HG03159 (cell line): ENCODE results near the gene ITGB2.
"Not testable (repeated sequence)": the region's sequence is repeated elsewhere in the genome, so short reads cannot be mapped to it uniquely, and the experiment has no call there.

Source experiments
- ATAC-seq: cut with Tn5 transposase; IDR thresholded peaks from one replicate; pipeline ENCODE4 v1.9.1; 2021; ENCODE audit warnings: mild to moderate bottlenecking, moderate library complexity; ENCODE audit not compliant: unreplicated experiment

Gene ITGB2

GRCh38 chr21:44927587-44928461 lies 7.1 kb upstream of the ITGB2 start:
- ATAC-seq: no peak

GRCh38 chr21:44927259-44927586 lies 6.5 kb upstream of the ITGB2 start:
- ATAC-seq: no peak

- ATAC-seq: no peak
Measured at GRCh38 chr21:44926331-44927101, 5.8 kb upstream of the ITGB2 start.

- no peak for ATAC-seq
Measured at GRCh38 chr21:44925378-44925755, 4.7 kb upstream of the ITGB2 start.

DNA sequence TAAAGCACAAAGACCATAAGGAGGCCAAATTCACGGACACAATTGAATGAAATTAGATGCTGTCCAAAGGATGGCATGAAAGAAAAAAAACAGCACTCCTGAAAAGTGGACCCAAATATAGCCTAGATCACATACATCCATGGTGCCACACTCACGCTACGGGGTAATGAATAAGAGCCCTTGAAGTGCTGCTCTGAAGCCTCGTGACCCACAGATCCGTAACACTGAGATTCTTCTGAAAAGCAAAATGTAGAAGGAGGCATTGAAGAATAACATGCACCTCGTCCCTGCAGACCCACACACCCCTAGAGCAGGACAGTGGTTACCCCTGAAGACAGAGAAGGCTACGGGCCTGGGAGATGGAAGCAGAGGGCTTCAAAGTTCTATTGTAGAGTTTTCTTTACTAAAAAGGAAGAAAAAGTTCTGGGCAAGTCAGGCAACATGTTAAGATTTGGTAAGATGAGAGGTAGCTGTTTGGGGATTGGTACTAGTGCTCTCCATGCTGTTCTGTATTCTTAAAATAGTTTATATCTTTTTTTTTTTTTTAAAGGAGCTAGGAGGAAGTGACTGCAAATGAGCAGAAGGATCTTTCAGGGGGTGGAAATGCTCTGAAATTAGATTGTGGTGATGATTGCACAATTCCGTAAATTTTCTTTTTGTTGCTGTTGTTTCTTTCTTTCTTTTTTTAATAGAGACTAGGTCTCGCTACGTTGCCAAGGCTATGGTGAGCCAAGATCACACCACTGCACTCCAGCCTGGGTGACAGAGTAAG lies 4.1 kb upstream of the ITGB2 start:
- no peak for ATAC-seq

GRCh38 chr21:44923480-44924084 lies 2.9 kb upstream of the ITGB2 start:
- no peak for ATAC-seq

DNA sequence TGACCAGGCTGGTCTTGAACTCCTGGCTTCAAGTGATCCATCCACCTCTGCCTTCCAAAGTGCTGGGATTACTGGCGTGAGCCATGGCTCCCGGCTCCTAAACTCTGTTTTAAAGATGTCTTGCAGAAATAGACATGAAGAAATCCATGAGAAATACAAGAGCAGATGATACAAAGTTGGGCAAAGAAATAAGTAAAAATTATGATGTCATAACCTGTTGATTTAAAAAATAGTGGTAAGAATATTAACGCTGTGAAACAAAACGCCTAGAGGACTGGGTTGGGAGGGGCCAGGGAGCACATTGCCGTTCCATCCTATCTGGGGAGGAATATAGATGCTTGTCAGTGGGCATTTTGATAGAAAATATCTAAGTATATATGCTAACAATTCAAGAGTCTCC lies 1.2 kb upstream of the ITGB2 start:
- ATAC-seq: no peak

GRCh38 chr21:44919913-44920693 lies 596 bp downstream of the ITGB2 start:
- peak; percentile 30 for ATAC-seq

DNA sequence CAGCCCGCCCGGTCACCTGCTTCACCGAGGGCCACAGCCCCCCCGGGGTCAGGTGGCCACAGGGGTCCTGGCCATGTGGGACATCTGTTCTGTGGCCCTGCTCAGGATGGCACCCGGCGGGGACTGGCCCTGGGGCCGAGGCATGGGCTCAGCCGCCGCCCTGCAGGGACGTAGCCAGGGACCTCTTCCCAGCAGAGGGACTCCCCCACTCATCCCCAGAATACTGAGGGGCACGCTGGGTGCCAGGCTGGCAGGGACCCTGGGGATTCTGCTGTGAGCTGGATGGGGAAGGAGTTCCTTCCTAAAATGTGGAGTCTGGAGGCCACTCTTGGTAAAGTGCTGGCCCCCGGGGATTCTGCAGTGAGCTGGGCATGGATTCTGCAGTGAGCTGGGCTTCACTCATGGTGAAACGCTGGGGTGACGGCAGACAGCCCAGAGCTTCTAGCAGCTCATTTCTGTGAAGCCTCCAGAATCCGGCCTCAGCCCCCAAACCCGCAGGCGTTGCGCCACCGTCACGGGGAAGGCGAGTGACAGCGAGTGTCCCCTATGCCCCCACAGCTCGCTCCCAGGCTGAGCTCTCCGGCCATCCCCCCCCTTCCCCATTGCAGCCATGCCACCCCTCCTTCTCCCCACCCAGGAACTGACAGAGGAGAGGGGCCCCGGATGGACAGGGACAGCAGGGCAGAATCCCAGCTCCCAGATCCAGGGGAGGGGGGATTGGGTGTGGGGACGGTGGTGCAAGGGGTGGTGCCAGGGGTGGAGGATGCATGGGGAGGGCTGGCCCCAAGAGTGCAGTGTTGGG lies 1.4 kb downstream of the ITGB2 start:
- ATAC-seq: no peak

DNA sequence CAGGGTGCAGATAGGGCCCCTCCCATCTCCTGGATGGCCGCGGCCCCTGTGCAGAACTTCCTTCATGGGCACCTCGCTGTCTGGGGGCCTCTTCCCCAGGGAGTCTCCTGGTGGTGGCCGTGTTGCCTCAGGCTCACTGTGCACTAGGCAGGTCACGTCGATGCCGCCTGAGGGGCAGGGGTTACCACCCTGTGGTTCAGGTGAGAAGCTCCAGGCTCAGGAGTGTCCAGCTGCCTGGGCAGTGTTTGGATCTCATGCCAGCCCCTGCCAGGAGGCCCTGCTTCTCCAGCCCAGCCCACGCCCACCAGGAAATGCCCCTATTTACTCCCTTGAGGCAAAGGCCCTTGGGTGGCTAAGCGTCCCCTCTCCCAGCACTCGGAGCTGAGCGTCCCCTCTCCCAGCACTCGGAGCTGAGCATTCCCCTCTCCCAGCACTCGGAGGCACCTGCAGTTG lies 2.1 kb downstream of the ITGB2 start:
- no peak for ATAC-seq

- no peak for ATAC-seq
Measured at GRCh38 chr21:44918107-44918470, 2.6 kb downstream of the ITGB2 start.

DNA sequence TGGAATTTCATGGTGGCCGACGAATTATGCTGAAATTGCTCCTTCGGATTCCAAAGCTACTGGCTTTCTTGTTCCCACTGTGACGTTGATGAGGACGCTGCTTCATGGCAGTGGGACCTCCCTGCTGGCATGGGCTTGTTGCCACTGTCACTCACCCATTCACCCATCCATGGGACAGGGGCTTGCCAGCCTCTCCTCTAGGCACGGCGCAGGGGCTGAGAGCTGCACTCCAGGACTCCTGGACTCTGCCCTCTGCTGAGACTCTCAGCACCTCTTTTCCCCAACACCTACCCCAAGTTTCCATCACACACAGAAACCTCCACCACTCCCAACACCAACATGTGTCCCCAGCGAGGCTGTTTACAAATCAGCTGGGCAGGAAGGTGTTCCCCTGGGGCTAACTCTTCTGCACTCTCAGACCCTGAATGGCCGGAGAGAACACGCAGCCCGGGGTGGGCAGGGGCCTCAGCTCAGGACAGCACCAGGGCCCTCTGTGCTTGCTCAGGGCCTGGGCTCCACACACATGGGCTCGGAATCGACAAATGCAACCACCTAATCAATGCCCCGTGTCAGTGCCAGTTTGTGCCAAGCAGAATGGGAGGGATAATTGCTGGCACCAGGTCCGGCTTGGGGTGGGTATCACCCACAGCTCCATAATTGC lies 3.1 kb downstream of the ITGB2 start:
- no peak for ATAC-seq

- ATAC-seq: no peak
Measured at GRCh38 chr21:44916965-44917364, 3.7 kb downstream of the ITGB2 start.

DNA sequence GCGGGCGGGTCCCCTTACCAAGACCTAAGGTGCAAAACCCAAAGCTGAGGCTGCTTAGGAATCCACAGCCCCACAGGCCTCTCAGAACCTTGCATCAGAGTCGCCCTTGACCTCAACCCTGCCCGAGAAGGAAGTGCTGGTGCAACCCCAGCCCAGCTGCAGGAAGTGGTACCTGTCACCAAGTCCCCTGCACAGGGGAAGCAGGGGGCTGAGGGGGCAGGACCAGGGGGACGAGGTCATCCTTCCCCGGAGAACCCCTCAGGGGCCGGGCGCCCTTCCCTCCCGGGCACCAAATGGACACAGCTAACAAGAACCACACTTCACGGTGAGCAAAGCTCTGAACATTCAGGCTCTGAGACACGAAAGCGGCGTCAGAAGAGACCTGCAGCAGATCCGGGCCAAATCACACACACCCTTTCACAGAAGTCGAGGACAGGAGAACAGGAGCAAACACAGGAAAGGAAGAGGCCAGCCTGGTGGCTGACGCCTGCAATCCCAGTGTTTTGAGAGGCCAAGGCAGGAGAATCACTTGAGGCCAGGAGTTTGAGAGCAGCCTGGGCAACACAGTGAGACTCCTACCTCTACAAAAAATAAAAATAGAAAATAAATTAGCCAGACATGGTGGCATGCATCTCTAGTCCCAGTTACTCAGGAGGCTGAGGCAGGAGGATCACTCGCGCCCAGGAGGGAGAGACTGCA lies 6.4 kb downstream of the ITGB2 start:
- no peak for ATAC-seq

DNA sequence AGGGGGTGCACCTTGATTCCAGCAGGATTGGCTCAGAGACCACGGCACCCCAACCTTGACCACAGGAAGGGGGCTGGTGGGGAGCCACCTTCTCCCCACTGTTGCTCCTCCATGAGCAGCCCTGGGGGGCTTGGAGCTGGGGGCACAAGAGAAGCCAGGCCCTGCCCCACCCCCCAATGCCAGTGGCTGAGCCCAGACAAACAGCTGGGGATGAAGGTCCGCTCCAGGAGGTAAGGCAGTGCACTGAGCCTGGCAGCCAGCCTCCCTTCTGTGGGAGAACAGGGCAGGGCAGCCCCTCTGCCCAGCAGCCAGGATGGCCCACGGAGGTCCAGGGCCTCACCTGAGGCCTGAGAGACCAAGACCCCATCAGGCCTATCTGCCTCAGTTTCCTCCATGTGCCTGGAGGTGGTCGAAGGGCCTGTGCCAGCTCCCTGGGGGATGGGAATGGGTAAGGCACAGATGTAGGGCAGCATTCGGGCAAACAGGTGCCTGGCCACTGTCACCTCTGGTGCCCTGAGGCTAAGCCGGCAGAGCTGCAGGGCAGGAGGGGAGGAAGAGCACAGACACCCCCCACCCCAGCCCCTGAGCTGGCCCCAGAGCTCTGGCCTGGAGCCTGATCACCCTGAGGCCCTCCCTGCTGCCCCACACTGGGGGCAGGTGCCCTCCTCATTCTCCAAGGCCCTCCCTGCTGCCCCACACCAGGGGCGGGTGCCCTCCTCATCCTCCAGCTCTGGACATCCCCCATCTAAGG lies 7.1 kb downstream of the ITGB2 start:
- no peak for ATAC-seq

- not testable (repeated sequence) for ATAC-seq
Measured at GRCh38 chr21:44912506-44913412, 7.9 kb downstream of the ITGB2 start.

DNA sequence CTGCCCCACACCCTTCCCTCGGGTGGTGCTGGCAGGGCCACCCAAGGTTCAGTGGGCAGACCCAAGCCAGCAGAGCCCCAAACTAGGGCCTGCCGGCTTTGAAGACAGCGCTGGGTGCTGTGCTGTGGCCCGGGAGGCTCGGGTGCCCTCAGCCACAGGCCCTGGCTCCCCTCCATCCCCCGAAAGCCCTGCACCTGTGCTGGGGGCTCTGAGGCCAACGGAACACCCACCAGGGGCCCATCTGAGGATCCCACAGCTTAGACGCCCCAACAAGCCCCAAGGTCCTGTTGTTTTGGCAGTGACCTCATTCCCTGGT lies 8.6 kb downstream of the ITGB2 start:
- no peak for ATAC-seq
